K562 (cell line): ENCODE data around the gene EFNA5. TPM values are rescaled to one million over a fixed set of nuclear protein-coding genes. Genes with fewer than 3 reads are reported as not detected.

Experiments
- ATAC-seq: fragments of 200-7000 bp; cut with Tn5 transposase; 3 replicates; pipeline ENCODE4 v1.9.1; 2020; ENCODE audit warnings: moderate library complexity
- BruUV-seq: library from RNA; stranded (reverse); fragments of 400-500 nt; replicated peaks from 2 replicates; lab custom pipeline; 2021; lab: Mats Ljungman, UMichigan
- CTCF ChIA-PET: fragments of 300-600 bp; formaldehyde crosslinking; extraction: SDS; loops from one replicate; lab custom pipeline; 2021; ENCODE audit warnings: low intra/inter-chr PET ratio; lab: Yijun Ruan, JAX
- POLR2A ChIA-PET: fragments of 300-600, 350-650 bp; sonication (Branson Sonifier 250); formaldehyde crosslinking; extraction: SDS; loops from one replicate; lab custom pipeline; 2021; ENCODE audit warnings: antibody characterized with exemption, inconsistent platforms; lab: Yijun Ruan, JAX
- DNase-seq, 4 experiments: peaks; one replicate each; pipeline versions ENCODE4 v3.0.0 to v3.0.0-alpha.2; 2011 to 2018; ENCODE audit warnings: low spot score in 3 of 4, mixed read lengths in 3 of 4; ENCODE audit errors: extremely low read depth in 1 of 4
- FAIRE-seq: peaks from 2 replicates; lab custom pipeline; 2011; peaks lifted over from hg19 to GRCh38; lab: Jason Lieb, UNC
- H2AFZ ChIP-seq: 2 replicates; pipeline ENCODE4 v1.6.0; 2011; ENCODE audit warnings: low read depth, low read length, control low read depth, inconsistent platforms
- H3K27ac ChIP-seq: fragments of 200-600 bp; 3 replicates; pipeline ENCODE4 v1.8.0; 2011; ENCODE audit warnings: low read depth, mild to moderate bottlenecking, control low read depth, inconsistent platforms, low read length, moderate library complexity, mixed read lengths; ENCODE audit errors: extremely low read depth
- H3K27me3 ChIP-seq, 2 experiments: fragments of 300-600 bp in 1 of 2; 2 replicates in 1 of 2; 3 replicates in 1 of 2; pipeline versions ENCODE4 v1.6.0 to v1.8.0; 2011; ENCODE audit warnings: inconsistent platforms in 2 of 2, low read length in 2 of 2, mild to moderate bottlenecking in 1 of 2, mixed read lengths in 1 of 2, moderate library complexity in 1 of 2; ENCODE audit not compliant: control insufficient read depth in 2 of 2, insufficient read depth in 2 of 2
- H3K36me3 ChIP-seq: fragments of 300-600 bp; 3 replicates; pipeline ENCODE4 v1.8.0; 2011; ENCODE audit warnings: mild to moderate bottlenecking, low read length, inconsistent platforms; ENCODE audit not compliant: control insufficient read depth, insufficient read depth
- H3K4me1 ChIP-seq, 2 experiments: fragments of 200-600 bp in 1 of 2; replicated peaks in 1 of 2; 2 replicates in 1 of 2; 3 replicates in 1 of 2; pipeline versions ENCODE4 v1.5.1 to v1.8.0; 2011; ENCODE audit warnings: inconsistent platforms in 2 of 2, low read length in 2 of 2, mild to moderate bottlenecking in 1 of 2, mixed read lengths in 1 of 2, moderate library complexity in 1 of 2; ENCODE audit not compliant: control insufficient read depth in 2 of 2, insufficient read depth in 2 of 2
- H3K4me2 ChIP-seq: 2 replicates; pipeline ENCODE4 v1.6.1; 2011; ENCODE audit warnings: low read length, control low read depth, inconsistent platforms, mixed read lengths; ENCODE audit not compliant: insufficient read depth
- H3K4me3 ChIP-seq: fragments of 200-600 bp; sonication (generic), shearing (Covaris generic); 2 replicates; pipeline ENCODE4 v1.5.1; 2016; ENCODE audit warnings: control low read depth, inconsistent platforms
- H3K79me2 ChIP-seq: fragments of 200-600 bp; 3 replicates; pipeline ENCODE4 v1.8.0; 2011; ENCODE audit warnings: low read length, inconsistent platforms; ENCODE audit not compliant: control insufficient read depth, insufficient read depth
- H3K9ac ChIP-seq, 2 experiments: 2 replicates each; pipeline versions ENCODE4 v1.6.0 to v1.6.1; 2011; ENCODE audit warnings: low read depth in 2 of 2, low read length in 2 of 2, control low read depth in 1 of 2, inconsistent platforms in 1 of 2, mild to moderate bottlenecking in 1 of 2, mixed read lengths in 1 of 2; ENCODE audit not compliant: insufficient read depth in 1 of 2
- H3K9me1 ChIP-seq: one replicate; pipeline ENCODE4 v1.6.0; 2011; ENCODE audit warnings: inconsistent platforms, mild to moderate bottlenecking, low read length, moderate library complexity; ENCODE audit not compliant: control insufficient read depth, insufficient read depth
- H3K9me3 ChIP-seq: replicated peaks from 2 replicates; pipeline ENCODE4 v1.5.1; 2011; ENCODE audit warnings: low read depth, low read length, inconsistent platforms; ENCODE audit not compliant: control insufficient read depth, insufficient read depth
- H4K20me1 ChIP-seq: replicated peaks from 2 replicates; pipeline ENCODE4 v1.6.1; 2011; ENCODE audit warnings: low read length, inconsistent platforms, mixed read lengths; ENCODE audit not compliant: control insufficient read depth, insufficient read depth
- CHD2 ChIP-seq: IDR thresholded peaks from 2 replicates; pipeline ENCODE4 v1.6.1; 2011; ENCODE audit warnings: low read depth, low read length
- ELF4 ChIP-seq: fragments of 450-650 bp; formaldehyde crosslinking; IDR thresholded peaks from 2 replicates; pipeline ENCODE4 v1.4.0; 2022; ENCODE audit warnings: missing genetic modification characterization
- EWSR1 ChIP-seq: fragments of 450-650 bp; IDR thresholded peaks from 2 replicates; pipeline ENCODE4 v1.6.1; 2018; ENCODE audit warnings: borderline replicate concordance, mild to moderate bottlenecking, low read depth, moderate library complexity; ENCODE audit not compliant: partially characterized antibody
- FOXP1 ChIP-seq: sonication (generic); formaldehyde crosslinking; IDR thresholded peaks from 2 replicates; pipeline ENCODE4 v1.8.0; 2022; ENCODE audit warnings: mild to moderate bottlenecking, missing genetic modification reagents
- FOXP4 ChIP-seq: sonication (generic); formaldehyde crosslinking; IDR thresholded peaks from 2 replicates; pipeline ENCODE4 v1.8.0; 2022; ENCODE audit warnings: mild to moderate bottlenecking, missing genetic modification reagents, borderline replicate concordance
- GTF2A2 ChIP-seq: IDR thresholded peaks from 2 replicates; pipeline ENCODE4 v1.6.1; 2016; ENCODE audit warnings: mild to moderate bottlenecking, missing genetic modification characterization, missing compliant biosample characterization
- HIVEP1 ChIP-seq: fragments of 250-450 bp; sonication (Bioruptor Pico); IDR thresholded peaks from 2 replicates; pipeline ENCODE4 v1.4.0; 2020; ENCODE audit warnings: mild to moderate bottlenecking
- IRF2 ChIP-seq: sonication (generic); formaldehyde crosslinking; IDR thresholded peaks from 2 replicates; pipeline ENCODE4 v1.8.1; 2022; ENCODE audit warnings: mild to moderate bottlenecking, missing genetic modification reagents
- KLF10 ChIP-seq: fragments of 250-450 bp; sonication (Bioruptor Pico); IDR thresholded peaks from 2 replicates; pipeline ENCODE4 v1.6.1; 2021; ENCODE audit warnings: matching md5 sums
- MAFK ChIP-seq: IDR thresholded peaks from 2 replicates; pipeline ENCODE4 v1.6.1; 2011; ENCODE audit warnings: low read length, improper control_type of control experiment
- NKRF ChIP-seq: fragments of 450-650 bp; IDR thresholded peaks from 2 replicates; pipeline ENCODE4 v1.6.1; 2016; ENCODE audit warnings: borderline replicate concordance
- NRF1 ChIP-seq, 2 experiments: fragments of 450-650 bp; IDR thresholded peaks in 1 of 2; conservative IDR thresholded peaks in 1 of 2; 2 replicates each; pipeline ENCODE4 v1.6.1; 2014; ENCODE audit warnings: mild to moderate bottlenecking in 2 of 2
- POLR2A ChIP-seq: fragments of 450-650 bp; conservative IDR thresholded peaks from 2 replicates; pipeline ENCODE4 v1.6.1; 2016
- SLC30A9 ChIP-seq: fragments of 250-450 bp; sonication (Bioruptor Pico); IDR thresholded peaks from 2 replicates; pipeline ENCODE4 v1.8.0; 2022; ENCODE audit warnings: mild to moderate bottlenecking, moderate library complexity
- SNAPC5 ChIP-seq: fragments of 250-450 bp; sonication (Bioruptor Pico); IDR thresholded peaks from 2 replicates; pipeline ENCODE4 v1.8.0; 2021; ENCODE audit warnings: moderate library complexity, mild to moderate bottlenecking, inconsistent platforms
- ZBTB8A ChIP-seq: fragments of 450-650 bp; IDR thresholded peaks from 2 replicates; pipeline ENCODE4 v1.6.1; 2018; ENCODE audit warnings: mild to moderate bottlenecking, moderate library complexity; ENCODE audit not compliant: partially characterized antibody
- ZNF282 ChIP-seq: sonication (generic); formaldehyde crosslinking; IDR thresholded peaks from 2 replicates; pipeline ENCODE4 v1.8.1; 2023; ENCODE audit warnings: missing genetic modification reagents
- WGBS: fragments of 100-300 bp; shearing (Covaris generic); methylation state at CpG from one replicate; pipeline ENCODE4 v1.1.6; 2016; ENCODE audit warnings: low coverage, mixed read lengths; ENCODE audit not compliant: insufficient coverage; ENCODE audit errors: missing lambda C conversion rate; 5-methylcytosine and 5-hydroxymethylcytosine counted together
- in situ Hi-C: fragments of 300-500 bp; cut with MboI; formaldehyde crosslinking; loops from 4 replicates; pipeline ENCODE4 v1.15.0; 2018; ENCODE audit warnings: inconsistent platforms, mixed read lengths
- intact Hi-C: fragments of 100-400 bp; cut with micrococcal nuclease; formaldehyde crosslinking; loops from 2 replicates; pipeline ENCODE4 v1.14.2; 2022
- polyA plus RNA-seq, 8 experiments: library from polyadenylated mRNA; depleted of rRNA in 4 of 8; stranded (reverse) in 5 of 8; unstranded in 3 of 8; fragments of >200 nt; fragmentation: Nextera tagmentation in 2 of 8; fragmentation: Illumina TruSeq in 1 of 8; extraction: Ambion mirVana in 2 of 8; extraction: Trizol in 1 of 8; gene quantifications; 2 replicates each; pipeline versions ENCODE4 v1.2.1 to v1.2.3, GENCODE V29; 2011 to 2014; ENCODE audit warnings: inconsistent platforms in 1 of 8, missing spikeins in 1 of 8
- total RNA-seq, 7 experiments: library from RNA; depleted of rRNA in 6 of 7; stranded (reverse); fragments of >200 nt in 6 of 7; fragmentation: Illumina TruSeq in 2 of 7; extraction: Trizol in 2 of 7; gene quantifications; 2 replicates each; pipeline versions ENCODE4 v1.2.1 to v1.2.3, GENCODE V29; 2011 to 2021; ENCODE audit warnings: low replicate concordance in 1 of 7
- TF ChIP-seq, protein P1 (sequence below): fragments of 250-450 bp; sonication (Bioruptor Pico); IDR thresholded peaks from 2 replicates; pipeline ENCODE4 v1.9.0; 2021; ENCODE audit warnings: mild to moderate bottlenecking
- TF ChIP-seq, protein P2 (sequence below), 3 experiments: IDR thresholded peaks in 2 of 3; conservative IDR thresholded peaks in 1 of 3; 2 replicates each; pipeline ENCODE4 v1.5.1; 2011 to 2012; ENCODE audit warnings: low read length in 3 of 3, mild to moderate bottlenecking in 3 of 3, control low read depth in 2 of 3, improper control_type of control experiment in 1 of 3, inconsistent platforms in 1 of 3, low read depth in 1 of 3, mixed read lengths in 1 of 3, moderate library complexity in 1 of 3; ENCODE audit not compliant: insufficient read depth in 2 of 3

The EFNA5 gene
- total and polyA plus RNA-seq, 9 of the 15 experiments (the other 6 are each of a cell fraction or from before 2014, with no cell fraction given), result 0.20 TPM; not detected in 8

GRCh38 chr5:107665036-107665570, 5.6 kb downstream of the EFNA5 start:
- FAIRE-seq (no peak), ATAC-seq (no peak), DNase-seq (no peak)
- H3K36me3 ChIP-seq, result no peaks in the 10 kb centered on the region
- H3K27me3 ChIP-seq, result no peaks in the 10 kb centered on the region
- H3K9me3 ChIP-seq, result no peaks in the 10 kb centered on the region
- H3K9me1 ChIP-seq, result no peaks in the 10 kb centered on the region
- H3K79me2 ChIP-seq, result no peaks in the 10 kb centered on the region
- intact Hi-C loops, result no loop called here
- H3K4me1 ChIP-seq, result no peaks in the 10 kb centered on the region
- CTCF ChIA-PET, result no interaction called here
- no peak overlapping the region for H3K4me3 ChIP-seq
- H3K9ac ChIP-seq, result no peak overlapping the region
- 0% methylated on average over 2 of the region's 2 CpGs for WGBS
- no peak overlapping the region for H3K27ac ChIP-seq
- POLR2A ChIA-PET, result no interaction called here
- H2AFZ ChIP-seq, result no peak overlapping the region
- H4K20me1 ChIP-seq, result no peaks in the 10 kb centered on the region
- BruUV-seq, result no TSS peak
- in situ Hi-C loops, result no loop called here
- H3K4me2 ChIP-seq, result no peak overlapping the region
- TF ChIP-seq ZNF282, result no peak
- no peak for TF ChIP-seq POLR2A
- TF ChIP-seq HIVEP1, result no peak
- no peak for TF ChIP-seq MAFK
- no peak for TF ChIP-seq FOXP1
- no peak for TF ChIP-seq SNAPC5
- TF ChIP-seq ELF4 (CRISPR knock-in tag), result no peak
- no peak for TF ChIP-seq ZBTB8A
- TF ChIP-seq KLF10 (CRISPR knock-in tag), result no peak
- TF ChIP-seq IRF2 (CRISPR knock-in tag), result no peak
- TF ChIP-seq, protein P1, sequence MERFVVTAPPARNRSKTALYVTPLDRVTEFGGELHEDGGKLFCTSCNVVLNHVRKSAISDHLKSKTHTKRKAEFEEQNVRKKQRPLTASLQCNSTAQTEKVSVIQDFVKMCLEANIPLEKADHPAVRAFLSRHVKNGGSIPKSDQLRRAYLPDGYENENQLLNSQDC (CRISPR knock-in tag), result no peak
- TF ChIP-seq CHD2, result no peak
- TF ChIP-seq GTF2A2 (tag), result no peak
- TF ChIP-seq FOXP4, result no peak
- no peak for TF ChIP-seq SLC30A9
- TF ChIP-seq EWSR1, result no peak
- no peak for TF ChIP-seq NKRF
- TF ChIP-seq, protein P2, sequence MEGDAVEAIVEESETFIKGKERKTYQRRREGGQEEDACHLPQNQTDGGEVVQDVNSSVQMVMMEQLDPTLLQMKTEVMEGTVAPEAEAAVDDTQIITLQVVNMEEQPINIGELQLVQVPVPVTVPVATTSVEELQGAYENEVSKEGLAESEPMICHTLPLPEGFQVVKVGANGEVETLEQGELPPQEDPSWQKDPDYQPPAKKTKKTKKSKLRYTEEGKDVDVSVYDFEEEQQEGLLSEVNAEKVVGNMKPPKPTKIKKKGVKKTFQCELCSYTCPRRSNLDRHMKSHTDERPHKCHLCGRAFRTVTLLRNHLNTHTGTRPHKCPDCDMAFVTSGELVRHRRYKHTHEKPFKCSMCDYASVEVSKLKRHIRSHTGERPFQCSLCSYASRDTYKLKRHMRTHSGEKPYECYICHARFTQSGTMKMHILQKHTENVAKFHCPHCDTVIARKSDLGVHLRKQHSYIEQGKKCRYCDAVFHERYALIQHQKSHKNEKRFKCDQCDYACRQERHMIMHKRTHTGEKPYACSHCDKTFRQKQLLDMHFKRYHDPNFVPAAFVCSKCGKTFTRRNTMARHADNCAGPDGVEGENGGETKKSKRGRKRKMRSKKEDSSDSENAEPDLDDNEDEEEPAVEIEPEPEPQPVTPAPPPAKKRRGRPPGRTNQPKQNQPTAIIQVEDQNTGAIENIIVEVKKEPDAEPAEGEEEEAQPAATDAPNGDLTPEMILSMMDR (IDR thresholded peaks at IDR 0.05 in 2 of 3, conservative IDR thresholded peaks at IDR 0.05 in 1 of 3; ENCODE audit: insufficient read depth in 2 of 3, low read depth in 1 of 3, low read length in 3 of 3), result no peak
- no peak for TF ChIP-seq NRF1 (conservative IDR thresholded peaks at IDR 0.05 in 1 of 2, IDR thresholded peaks at IDR 0.05 in 1 of 2)
